Left lung (tissue), 14 donors: Measurements from ENCODE around the gene LAMB3. TPM values are rescaled to one million over a fixed set of nuclear protein-coding genes. Genes with fewer than 3 reads are reported as not detected.
"Not testable (repeated sequence)": the region's sequence is repeated elsewhere in the genome, so short reads cannot be mapped to it uniquely, and the experiment has no call there.

Experiments
- ATAC-seq: fragments of 200-7000 bp; cut with Tn5 transposase; one replicate; pipeline ENCODE4 v1.9.1; 2020; ENCODE audit warnings: moderate library complexity
- DNase-seq, 4 donors: peaks; one replicate each; pipeline ENCODE4 v3.0.0-alpha.2; 2013 to 2020
- H3K27ac ChIP-seq, 2 donors: fragments of 200-600 bp; sonication (generic) in 1 of 2; one replicate each; pipeline versions ENCODE4 v1.5.0 to v1.8.0; 2020 to 2021
- H3K27me3 ChIP-seq, 2 donors: fragments of 200-600 bp; sonication (generic) in 1 of 2; one replicate each; pipeline versions ENCODE4 v1.5.0 to v1.8.0; 2020 to 2021
- H3K36me3 ChIP-seq, 2 donors: fragments of 200-600 bp; sonication (generic) in 1 of 2; one replicate each; pipeline versions ENCODE4 v1.5.0 to v1.8.0; 2020 to 2021
- H3K4me1 ChIP-seq, 2 donors: fragments of 200-600 bp; one replicate each; pipeline ENCODE4 v1.8.0; 2021
- H3K4me3 ChIP-seq, 2 donors: fragments of 200-600 bp; sonication (generic) in 1 of 2; one replicate each; pipeline versions ENCODE4 v1.5.0 to v1.8.0; 2020 to 2021; ENCODE audit warnings: mild to moderate bottlenecking in 1 of 2
- H3K9me3 ChIP-seq, 2 donors: fragments of 200-600 bp; sonication (generic) in 1 of 2; one replicate each; pipeline versions ENCODE4 v1.5.0 to v1.8.0; 2020 to 2021
- CTCF ChIP-seq, 2 donors: fragments of 200-600 bp; sonication (generic) in 1 of 2; IDR thresholded peaks; one replicate each; pipeline versions ENCODE4 v1.5.0 to v1.8.0; 2021; ENCODE audit warnings: antibody characterized with exemption in 2 of 2
- intact Hi-C, 2 donors: fragments of 100-400 bp; cut with DNase I; formaldehyde crosslinking; loops; one replicate each; pipeline versions ENCODE4 v1.11.2 to v1.14.2; 2022
- long read RNA-seq, 12 donors: library from polyadenylated mRNA in 2 of 12; unstranded in 2 of 12; transcript quantifications; one replicate each; pipeline ENCODE4 v2.0.0 and lab custom pipeline, GENCODE V29; 2019 to 2026
- polyA plus RNA-seq, 6 donors: library from polyadenylated mRNA; unstranded; fragments of 120-200 nt; gene quantifications; one replicate each; pipeline ENCODE4 v1.2.1, GENCODE V29; 2013; ENCODE audit not compliant: insufficient read length in 6 of 6
- total RNA-seq, 2 donors: library from RNA; stranded (reverse); fragmentation: NEBNext Ultra II Directional; extraction: Animal tissue kit (Norgen Biotek cat#: 25700); gene quantifications; one replicate each; pipeline ENCODE4 v1.2.1, GENCODE V29; 2021
- donor health status: DM: no; HTN: yes; CAD: no.
- donor health status: DM: no; HTN: no; CAD: no.

The LAMB3 gene
- total RNA-seq (100 to 1,000 TPM in 1 of 2 donors, 10 to 100 TPM in 1; 64.1 to 126 TPM), polyA plus RNA-seq (100 to 1,000 TPM in 1 of 6 donors, 10 to 100 TPM in 5; 54.1 to 102 (median 66.9) TPM)
- long read RNA-seq, donor 1, full-length matches to known transcripts = 5 of 111 reads
- long read RNA-seq, donor 1, partial matches to known transcripts = 106 of 111 reads
- long read RNA-seq, donor 1, other reads (novel, unspliced or antisense) = 0 of 111 reads
- long read RNA-seq, donor 2, full-length matches to known transcripts = 7 of 78 reads
- long read RNA-seq, donor 2, partial matches to known transcripts = 71 of 78 reads
- long read RNA-seq, donor 2, other reads (novel, unspliced or antisense) = 0 of 78 reads
- long read RNA-seq, donor 3, full-length matches to known transcripts = 5 of 20 reads
- long read RNA-seq, donor 3, partial matches to known transcripts = 15 of 20 reads
- long read RNA-seq, donor 3, other reads (novel, unspliced or antisense) = 0 of 20 reads
- long read RNA-seq, donor 4, full-length matches to known transcripts = 7 of 23 reads
- long read RNA-seq, donor 4, partial matches to known transcripts = 14 of 23 reads
- long read RNA-seq, donor 4, other reads (novel, unspliced or antisense) = 2 of 23 reads
- long read RNA-seq, donor 5, full-length matches to known transcripts = 6 of 56 reads
- long read RNA-seq, donor 5, partial matches to known transcripts = 50 of 56 reads
- long read RNA-seq, donor 5, other reads (novel, unspliced or antisense) = 0 of 56 reads
- long read RNA-seq, donor 6, full-length matches to known transcripts = 4 of 29 reads
- long read RNA-seq, donor 6, partial matches to known transcripts = 25 of 29 reads
- long read RNA-seq, donor 6, other reads (novel, unspliced or antisense) = 0 of 29 reads
- long read RNA-seq, donor 7, partial matches to known transcripts = 7 of 7 reads
- long read RNA-seq, donor 7, other reads (novel, unspliced or antisense) = 0 of 7 reads
- long read RNA-seq, donor 8, full-length matches to known transcripts = 6 of 54 reads
- long read RNA-seq, donor 8, partial matches to known transcripts = 48 of 54 reads
- long read RNA-seq, donor 8, other reads (novel, unspliced or antisense) = 0 of 54 reads
- long read RNA-seq, donor 9 = 0 reads
- long read RNA-seq, donor 10, full-length matches to known transcripts = 4 of 12 reads
- long read RNA-seq, donor 10, partial matches to known transcripts = 6 of 12 reads
- long read RNA-seq, donor 10, other reads (novel, unspliced or antisense) = 2 of 12 reads
- long read RNA-seq, donor 11 = 0 reads
- long read RNA-seq, donor 12, full-length matches to known transcripts = 8 of 54 reads
- long read RNA-seq, donor 12, partial matches to known transcripts = 46 of 54 reads
- long read RNA-seq, donor 12, other reads (novel, unspliced or antisense) = 0 of 54 reads

GRCh38 chr1:209652121-209652735 is at the start of gene LAMB3:
LAMB3 (minus strand) TSS chr1:209652425; CDS start chr1:209650944, 1,481 bp downstream.
- no peak for TF ChIP-seq CTCF (IDR thresholded peaks at IDR 0.05)
- ATAC-seq (peak; percentile 69), DNase-seq (peak in 3 of 4 donors; percentile 69 to 91 (median 78))
- Histone ChIP-seq H3K27ac (peak within 1 kb of the TSS; percentile 81 to 85), H3K36me3 (no peaks in the 10 kb centered on the region), H3K27me3 (no peaks in the 10 kb centered on the region), H3K4me1 (peaks cover 35 to 93% of the 10 kb centered on the region in 2 donors), H3K4me3 (peak within 1 kb of the TSS; percentile 7 to 35), H3K9me3 (no peaks in the 10 kb centered on the region)
- intact Hi-C loops = no loop called here

- intact Hi-C loops = not testable (repeated sequence)
These were observed 48.5 kb upstream of the LAMB3 start for GRCh38 chr1:209700686-209701085.

GRCh38 chr1:209697126-209697525 is 44.9 kb upstream of the LAMB3 start:
- DNase-seq (no peak), ATAC-seq (peak; percentile 12)
- TF ChIP-seq CTCF (IDR thresholded peaks at IDR 0.05) = no peak
- H3K27me3 ChIP-seq = no peaks in the 10 kb centered on the region
- no peaks in the 10 kb centered on the region for H3K9me3 ChIP-seq
- peaks cover 1 to 9% of the 10 kb centered on the region in 2 donors for H3K4me1 ChIP-seq
- H3K36me3 ChIP-seq = no peaks in the 10 kb centered on the region
- no peak overlapping the region for H3K27ac ChIP-seq
- intact Hi-C loops = no loop called here
- no peak overlapping the region for H3K4me3 ChIP-seq

More at GRCh38 chr1:209700686-209701085, 48.5 kb upstream of the LAMB3 start:
- not testable (repeated sequence) for H3K4me3 ChIP-seq, H3K4me1 ChIP-seq, H3K9me3 ChIP-seq, H3K27me3 ChIP-seq, ATAC-seq, DNase-seq, H3K36me3 ChIP-seq, H3K27ac ChIP-seq

GRCh38 chr1:209696673-209697072 is 44.4 kb upstream of the LAMB3 start:
- Histone ChIP-seq H3K4me1 (peaks cover 4 to 12% of the 10 kb centered on the region in 2 donors), H3K27me3 (no peaks in the 10 kb centered on the region), H3K27ac (no peak overlapping the region), H3K36me3 (no peaks in the 10 kb centered on the region), H3K9me3 (no peaks in the 10 kb centered on the region), H3K4me3 (no peak overlapping the region)
- intact Hi-C loops = no loop called here
- DNase-seq = no peak
- TF ChIP-seq CTCF (IDR thresholded peaks at IDR 0.05) = no peak
- no peak for ATAC-seq
